Stimulated activated CD4-positive, alpha-beta T cell treated with anti-CD3 and anti-CD28 coated beads, Interleukin-12 subunit alpha, Interleukin-12 subunit beta, amount 100 ng/mL, for 4 hours (primary cell): Measurements from ENCODE around the gene PTGDR2.
"Not testable (repeated sequence)": the region's sequence is repeated elsewhere in the genome, so short reads cannot be mapped to it uniquely, and the experiment has no call there.

Source experiments
- DNase-seq: peaks from one replicate; pipeline ENCODE4 v3.0.0-alpha.2; 2020

PTGDR2 gene

GRCh38 chr11:60841797-60842667 is 13.7 kb downstream of the PTGDR2 start, which contains the start of gene CCDC86:
TSS of gene CCDC86 (plus strand) at chr11:60842113. CDS start at chr11:60842125, 12 bp downstream.
- DNase-seq = peak; percentile 98

DNA sequence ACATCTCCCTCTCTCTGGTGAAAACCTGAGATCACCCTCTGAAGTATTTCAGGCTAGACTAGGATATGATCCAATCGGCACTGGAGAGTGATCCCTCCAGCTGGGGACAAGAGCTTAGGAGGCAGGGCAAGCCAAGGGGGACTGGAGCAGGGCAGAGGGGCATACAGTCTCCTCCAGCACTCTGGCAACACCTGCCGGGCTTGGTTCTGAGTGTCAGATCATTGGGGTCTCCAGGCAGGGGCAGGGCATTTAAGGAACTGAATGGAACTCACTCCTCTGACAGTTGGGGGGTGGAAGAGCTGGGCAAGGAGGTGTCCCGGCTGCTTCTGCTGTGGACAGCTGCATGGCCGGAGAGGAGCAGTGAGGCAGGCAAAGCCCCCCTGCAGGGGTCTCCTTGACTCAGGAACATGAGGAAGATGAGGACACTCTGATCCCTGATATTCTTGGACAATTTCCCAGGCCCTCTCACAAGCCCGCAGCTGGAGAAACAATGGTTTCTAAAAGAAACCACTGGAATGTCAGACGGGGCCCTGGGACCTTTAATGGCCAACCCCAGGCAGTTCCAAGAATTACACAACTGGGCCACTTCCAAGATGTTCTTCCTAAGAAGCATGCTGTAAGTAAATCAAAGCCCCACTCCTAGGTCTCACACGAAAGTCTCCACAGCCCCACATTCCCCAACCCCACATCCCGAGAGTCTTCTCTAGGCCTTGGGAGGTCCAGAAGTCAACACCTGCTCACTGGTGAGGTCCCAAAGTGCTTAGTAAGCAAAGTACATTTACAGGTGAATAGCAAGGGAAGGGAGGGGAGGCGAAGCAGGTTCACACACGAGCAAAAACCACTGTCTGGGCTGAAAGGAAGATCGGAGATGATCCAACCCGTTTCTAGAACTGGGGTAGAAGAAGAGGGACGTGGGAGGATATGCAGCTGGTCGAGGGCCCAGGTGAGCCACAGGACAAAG is 15.0 kb downstream of the PTGDR2 start:
- DNase-seq = no peak

GRCh38 chr11:60838132-60838531 is 17.6 kb downstream of the PTGDR2 start:
- DNase-seq = no peak

- no peak for DNase-seq
These were observed 18.8 kb downstream of the PTGDR2 start for GRCh38 chr11:60836866-60837515.

GRCh38 chr11:60835534-60835846 is 20.3 kb downstream of the PTGDR2 start:
- no peak for DNase-seq

DNA sequence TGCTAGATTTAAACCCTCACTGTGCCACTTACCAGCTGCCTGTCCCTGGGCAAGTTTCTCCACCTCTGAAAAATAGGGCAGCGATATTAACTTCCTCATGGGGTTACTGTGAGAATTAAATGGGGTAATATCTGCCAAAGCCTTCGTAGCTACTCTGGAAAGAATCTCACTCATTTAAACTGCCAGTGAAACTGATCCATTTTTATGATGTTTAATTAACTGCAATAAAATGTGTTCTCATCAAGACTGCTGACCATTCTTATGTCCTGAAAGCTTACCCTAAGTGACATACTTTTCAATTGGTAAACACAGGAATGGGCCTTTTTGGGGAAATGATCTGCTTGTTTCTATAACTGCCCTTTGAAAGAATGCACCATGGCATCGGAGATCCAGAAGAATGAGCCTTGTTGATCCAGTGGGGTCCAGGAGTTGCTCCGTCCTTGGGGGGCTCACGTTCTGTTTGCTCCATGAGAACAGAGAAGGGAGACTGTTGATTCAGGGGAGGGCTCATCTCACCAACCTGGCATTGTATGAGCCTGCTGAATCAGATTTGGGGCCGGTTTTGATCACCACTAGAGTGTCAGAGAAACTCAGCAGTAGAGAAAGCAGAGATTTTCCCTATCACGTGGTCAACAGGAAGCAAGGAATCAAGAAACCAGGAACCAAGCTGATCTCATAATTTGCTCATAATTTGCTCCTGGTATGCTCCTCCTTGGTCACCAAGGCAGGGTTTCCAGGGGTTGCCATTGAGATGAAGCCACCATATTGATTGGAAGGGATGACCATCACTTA is 20.8 kb downstream of the PTGDR2 start:
- DNase-seq = no peak

DNA sequence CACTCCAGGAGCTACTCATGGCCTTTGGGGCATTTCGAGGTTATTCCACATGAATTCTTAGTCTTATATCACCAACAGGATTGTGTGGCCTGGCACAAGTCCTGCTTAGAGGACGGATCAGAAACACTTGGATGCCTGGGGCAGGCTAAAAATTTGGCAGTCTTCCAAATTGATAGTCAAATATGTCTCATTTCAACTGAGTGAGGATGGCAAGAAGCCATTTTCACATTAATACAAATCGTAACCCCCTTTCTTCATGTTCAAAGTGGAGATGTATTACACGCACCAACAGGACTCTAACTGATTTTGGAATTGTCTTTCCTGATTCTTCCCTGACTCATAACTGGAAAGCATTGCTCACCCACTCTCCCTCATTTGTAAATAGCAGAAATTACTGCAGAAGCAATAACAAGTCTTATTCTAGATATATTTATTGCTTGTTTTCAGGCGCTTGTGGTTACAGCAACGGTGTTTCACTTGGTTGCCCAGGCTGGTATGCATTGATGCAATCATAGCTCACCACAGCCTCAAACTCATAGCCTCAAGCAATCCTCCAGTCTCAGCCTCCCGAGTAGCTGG is 24.2 kb downstream of the PTGDR2 start:
- no peak for DNase-seq

GRCh38 chr11:60831143-60831500 is 24.6 kb downstream of the PTGDR2 start:
- peak; percentile 79 for DNase-seq

DNA sequence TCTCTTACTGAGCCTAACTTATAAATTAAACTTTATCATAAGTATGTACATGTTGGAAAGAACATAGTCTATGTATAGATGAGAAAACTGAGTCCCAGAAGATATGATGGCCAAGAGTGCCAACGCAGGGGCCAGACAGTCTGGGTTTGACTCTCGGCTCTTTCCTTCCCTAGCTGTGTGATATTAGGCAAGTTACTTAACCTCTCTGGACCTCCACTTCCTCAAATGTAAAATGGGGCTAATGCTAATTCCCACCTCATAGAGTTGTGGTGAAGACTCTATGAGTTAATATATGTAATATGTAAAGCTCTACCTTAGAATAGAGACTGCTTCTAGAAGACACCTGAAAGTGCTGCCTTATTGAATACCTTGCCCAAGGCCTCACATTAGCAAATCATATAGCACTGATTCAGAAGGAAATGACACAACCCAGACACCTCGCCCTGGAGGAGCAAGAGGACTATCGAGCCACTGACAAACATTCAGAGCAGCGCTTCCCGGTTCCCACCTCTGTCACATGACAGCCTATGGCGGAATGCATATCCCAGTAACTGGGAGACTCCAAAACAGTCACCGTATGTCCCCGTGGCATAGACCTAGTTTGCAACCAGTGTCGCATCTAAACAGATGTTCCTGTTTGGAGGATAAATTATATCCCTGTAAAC is 25.1 kb downstream of the PTGDR2 start:
- no peak for DNase-seq

DNA sequence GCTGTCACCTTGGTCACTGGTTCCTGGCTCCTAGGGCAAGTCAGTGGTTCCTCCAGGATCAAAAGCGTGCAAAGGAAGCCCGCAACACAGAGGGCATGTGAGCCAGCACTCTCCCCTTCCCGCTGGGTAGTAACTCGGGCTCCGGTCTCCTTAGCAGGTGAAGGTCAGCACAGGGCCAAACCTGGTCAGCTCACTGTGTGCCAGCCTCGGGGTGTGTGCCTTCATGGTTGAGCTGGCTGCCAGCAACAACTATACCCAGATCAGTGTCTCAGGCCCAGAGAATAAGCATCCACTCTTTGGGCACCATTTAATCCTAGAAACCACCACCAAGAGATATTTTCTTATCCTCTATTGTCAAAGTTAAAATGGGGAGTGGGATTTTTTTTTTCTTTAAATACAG is 30.0 kb downstream of the PTGDR2 start:
- no peak for DNase-seq

- no peak for DNase-seq
These were observed 30.6 kb downstream of the PTGDR2 start for GRCh38 chr11:60825118-60825517.

GRCh38 chr11:60823745-60824306 is 31.9 kb downstream of the PTGDR2 start:
- not testable (repeated sequence) for DNase-seq

DNA sequence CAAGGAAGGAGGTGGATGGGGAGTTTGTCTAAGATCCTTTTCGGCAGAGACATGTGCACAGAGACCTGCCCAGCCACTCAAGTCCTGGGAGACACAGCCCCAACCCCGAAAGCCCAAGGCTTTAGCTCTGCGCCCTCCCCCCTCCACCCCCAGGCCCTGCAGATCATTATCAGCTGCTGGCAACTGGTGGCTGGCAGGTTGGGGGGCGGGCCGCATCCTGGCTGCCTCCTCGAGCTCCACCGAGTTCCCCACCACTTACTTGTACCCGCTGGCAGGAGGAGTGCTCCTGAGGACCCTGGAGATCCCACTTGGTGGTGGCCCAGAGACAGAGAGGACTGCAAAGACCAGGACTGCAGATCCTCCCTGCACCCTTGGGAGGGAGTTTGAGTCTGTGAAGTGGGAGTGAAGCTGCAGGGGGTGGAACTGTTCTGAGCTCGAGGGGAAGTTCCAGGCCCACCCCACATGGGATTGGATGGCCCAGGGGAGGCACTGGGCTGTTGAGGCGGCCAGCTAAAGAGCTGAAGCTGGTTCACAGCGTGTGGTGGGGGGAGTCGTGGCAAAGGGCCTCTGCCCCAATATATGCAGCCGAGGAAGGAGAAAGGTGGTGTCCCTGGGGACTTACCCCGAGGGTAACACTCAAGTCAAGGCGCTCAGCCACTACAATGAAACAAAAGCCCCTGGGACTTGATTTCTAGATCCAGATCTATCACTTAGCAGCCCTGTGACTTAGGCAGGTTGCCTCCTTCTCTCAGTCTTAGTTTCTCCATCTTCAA is 33.7 kb downstream of the PTGDR2 start:
- DNase-seq = no peak

DNA sequence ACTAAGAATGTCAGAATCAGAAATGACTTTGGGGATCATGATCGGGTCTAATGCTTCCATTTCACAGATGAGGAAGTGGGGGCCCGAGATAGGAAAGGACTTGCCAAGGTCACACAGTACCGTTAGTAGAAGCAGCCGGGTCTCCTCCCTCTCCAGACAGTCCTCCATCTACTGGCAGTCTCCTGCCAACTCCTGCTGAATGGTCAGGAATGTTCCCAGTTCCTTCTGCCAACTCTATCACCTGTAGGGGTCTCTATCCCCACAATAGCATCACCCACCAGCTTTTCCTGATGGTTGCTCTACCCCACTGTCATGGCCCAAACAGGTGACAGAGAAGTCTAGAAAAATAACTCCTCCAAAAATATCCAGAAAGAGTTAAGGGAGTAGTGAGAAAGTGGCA is 37.7 kb downstream of the PTGDR2 start:
- no peak for DNase-seq

DNA sequence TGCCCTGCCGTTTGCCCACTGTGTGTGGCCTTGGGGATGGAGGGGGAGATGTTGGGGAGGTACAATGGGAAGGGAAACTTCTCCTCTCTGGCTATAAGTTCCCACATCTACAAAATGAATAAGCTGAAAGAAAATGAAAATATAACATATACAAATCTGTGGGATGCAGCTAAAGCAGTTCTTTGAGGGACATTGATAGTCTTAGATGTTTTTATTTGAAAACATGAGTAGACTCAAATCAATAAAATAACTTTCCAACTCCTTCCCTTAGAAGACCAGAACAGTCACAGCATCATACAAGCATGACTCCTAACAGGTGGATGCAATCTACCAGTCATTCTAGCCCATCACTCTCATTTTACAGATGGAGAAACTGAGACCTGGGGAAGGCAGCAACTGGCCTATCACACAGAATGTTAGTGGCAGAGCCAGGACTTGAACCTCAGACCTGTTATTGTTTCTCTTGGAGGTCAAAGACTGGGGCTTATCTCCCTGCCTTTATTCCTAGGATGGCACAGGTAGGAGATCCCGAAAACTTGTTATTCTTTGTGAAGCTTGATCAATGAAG is 39.1 kb downstream of the PTGDR2 start:
- no peak for DNase-seq

GRCh38 chr11:60814112-60814511 is 41.6 kb downstream of the PTGDR2 start:
- DNase-seq = no peak

DNA sequence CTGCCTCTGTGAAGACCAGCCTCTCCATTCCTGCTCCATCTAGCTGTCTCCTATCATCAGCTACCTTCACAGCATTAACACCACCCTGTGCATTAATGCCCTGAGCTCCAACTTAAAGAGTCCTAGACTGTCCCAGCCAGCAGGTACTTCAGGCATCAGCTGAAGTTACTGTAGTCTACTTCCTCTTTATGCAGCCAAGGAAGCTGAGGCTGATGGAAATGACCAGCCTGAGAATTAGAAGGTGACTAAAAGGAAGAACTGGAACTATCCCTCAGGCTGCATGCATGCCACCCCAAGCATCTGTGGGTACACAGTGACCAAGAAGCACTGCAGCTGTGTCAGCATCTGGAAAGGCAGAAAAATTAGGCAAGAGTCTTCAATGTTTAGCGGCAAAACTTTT is 42.4 kb downstream of the PTGDR2 start:
- DNase-seq = no peak

- DNase-seq = no peak
These were observed 45.2 kb downstream of the PTGDR2 start for GRCh38 chr11:60810569-60810968.

- no peak for DNase-seq
These were observed 45.6 kb downstream of the PTGDR2 start for GRCh38 chr11:60810151-60810550.

DNA sequence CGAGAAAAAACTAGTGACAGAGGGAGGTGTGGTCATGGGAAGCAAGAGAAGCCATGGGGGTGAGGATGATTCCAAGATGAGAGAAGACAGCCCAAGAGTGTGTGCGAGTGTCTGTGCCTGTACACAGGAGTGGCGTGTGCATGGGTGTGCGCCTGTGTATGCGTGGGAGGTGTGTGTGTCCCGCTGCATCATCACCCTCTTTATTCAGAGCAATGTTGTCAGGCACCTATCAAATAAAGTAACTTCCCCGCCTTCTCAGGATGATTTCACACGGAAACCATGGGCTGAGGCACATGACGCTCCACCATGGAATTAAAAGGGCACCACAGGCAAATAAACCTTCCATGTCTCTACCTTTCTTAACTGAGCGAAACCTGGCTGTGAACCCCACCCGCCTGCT is 46.1 kb downstream of the PTGDR2 start:
- no peak for DNase-seq
